GM10847 (cell line): ENCODE results near the gene IFNA1.

Experiments used
- POLR2A ChIP-seq: IDR thresholded peaks from 2 replicates; pipeline ENCODE4 v1.6.1; 2011; ENCODE audit not compliant: insufficient read length; ENCODE audit errors: extremely low read depth

IFNA1 gene

DNA sequence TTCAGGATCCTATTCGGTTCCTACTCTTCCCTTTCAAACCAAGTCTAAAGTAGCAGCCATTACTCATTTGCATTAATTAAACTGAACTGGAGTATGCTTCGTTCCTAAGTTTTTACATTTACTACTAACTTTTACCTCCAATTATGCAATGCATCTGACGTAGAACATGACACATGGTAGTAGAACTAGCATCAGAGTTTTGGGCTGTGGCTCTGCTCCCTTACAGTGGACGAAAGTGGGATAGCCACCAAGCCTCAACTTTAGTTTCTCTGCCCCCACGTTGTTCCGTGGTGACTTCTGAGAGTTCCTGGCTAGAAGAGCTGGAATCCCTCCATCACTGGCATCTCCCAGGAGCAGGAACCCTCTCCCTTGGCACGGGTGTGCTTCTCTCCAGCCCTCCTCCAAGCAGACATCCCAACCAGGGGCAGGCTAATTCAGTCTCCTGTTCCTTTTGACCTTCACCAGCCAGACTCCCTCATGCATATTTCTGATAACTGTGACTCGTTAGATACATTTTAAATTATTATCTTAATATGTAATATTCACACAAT is 39.0 kb downstream of the IFNA1 start:
- no peak for TF ChIP-seq POLR2A

DNA sequence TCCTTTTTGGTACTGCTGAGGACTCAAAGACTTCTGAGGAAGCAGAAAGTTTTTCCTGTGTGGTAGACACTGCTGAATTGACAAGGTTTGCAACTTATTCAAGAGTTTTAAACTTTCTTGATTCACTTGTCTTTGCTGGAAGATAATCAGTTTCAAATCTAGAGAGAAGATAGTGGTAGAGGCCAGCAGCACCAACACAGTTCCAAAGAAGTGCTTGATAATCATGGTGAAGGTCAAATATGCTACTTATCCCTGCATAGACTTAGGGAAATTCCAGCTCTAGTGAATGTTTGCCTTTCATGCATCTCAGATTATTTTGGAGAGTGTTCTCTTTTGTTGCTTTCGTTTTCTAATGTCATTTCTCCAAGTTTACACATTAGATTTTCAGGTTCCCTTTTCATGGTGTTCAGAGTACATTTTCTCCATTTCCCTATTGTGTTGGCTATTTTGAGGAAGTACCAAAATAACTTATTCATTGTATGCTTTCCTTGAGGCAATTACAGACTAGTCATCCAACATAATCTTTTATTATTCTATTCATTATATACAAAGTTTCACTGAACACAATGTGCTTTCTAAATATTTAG is 41.3 kb downstream of the IFNA1 start:
- no peak for TF ChIP-seq POLR2A

DNA sequence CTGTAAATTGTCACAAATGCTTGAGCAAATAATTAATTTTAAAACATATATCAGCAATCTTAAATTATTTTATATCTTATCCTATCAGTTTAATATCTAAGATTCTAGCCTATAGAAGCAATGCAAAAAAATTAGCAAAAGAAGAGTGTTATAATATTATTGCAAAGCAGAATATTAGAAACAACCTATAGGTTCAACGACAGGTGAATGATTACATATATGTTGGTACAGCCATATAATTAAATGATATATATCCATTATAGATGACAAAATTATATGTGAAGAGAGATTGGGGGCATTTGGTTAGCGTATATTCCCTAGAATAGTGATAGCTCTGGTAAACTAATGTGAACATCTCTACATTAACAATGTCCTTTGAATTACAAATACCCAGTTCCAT is 42.0 kb downstream of the IFNA1 start, which contains the start of gene IFNE:
TSS of gene IFNE (minus strand) at position 101 of the 400 bp plus-strand sequence. CDS start 619 bp downstream, outside the sequence.
- no peak for TF ChIP-seq POLR2A
